GM12892 (cell line): Measurements from ENCODE around the gene COX19.

Experiments
- POLR2A ChIP-seq: IDR thresholded peaks from 2 replicates; pipeline ENCODE4 v1.6.1; 2011; ENCODE audit warnings: low read depth, low read length, control low read depth
- POLR2AphosphoS5 ChIP-seq: IDR thresholded peaks from 2 replicates; pipeline ENCODE4 v1.6.1; 2011; ENCODE audit warnings: low read depth, low read length, control low read depth

DNA sequence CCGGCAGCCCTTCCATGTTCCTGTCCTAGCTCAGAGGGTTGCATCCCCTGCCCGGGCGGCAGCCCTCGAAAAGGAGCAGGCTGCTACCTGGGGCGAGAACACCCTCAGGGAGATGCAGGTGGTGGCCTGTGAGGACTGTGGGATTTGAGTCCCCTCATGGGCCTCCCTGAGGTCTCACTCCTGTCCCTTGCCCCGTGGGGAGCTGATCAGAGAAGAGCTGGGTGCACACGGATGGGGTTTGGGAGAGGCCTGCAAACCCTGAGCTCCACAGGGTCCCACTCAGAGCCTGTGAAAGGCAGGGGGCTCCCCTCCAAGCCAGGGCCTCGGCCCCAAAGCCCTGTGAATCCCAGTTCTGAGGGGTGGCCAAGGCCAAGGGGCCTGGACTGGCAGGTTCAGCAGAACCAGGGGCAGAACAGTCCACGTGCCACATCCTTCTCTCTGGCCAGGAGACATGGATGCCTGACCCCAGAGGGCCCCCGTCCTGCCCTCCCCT lies 7.2 kb upstream of the COX19 start:
- TF ChIP-seq POLR2A (no peak), POLR2AphosphoS5 (no peak)
